ENCODE results near the gene TIPARP. TPM values are rescaled to one million over a fixed set of nuclear protein-coding genes. Genes with fewer than 3 reads are reported as not detected.
A peak's percentile ranks its signal among the peaks of the same experiment; 100 is the strongest.

The TIPARP gene
- 9.5 and 20.4 TPM in 2 replicates for total RNA-seq (2014; rRNA removed; shearing (Covaris generic); ENCODE audit: low replicate concordance)

- DNase-seq, result peak; percentile 99
- H3K9me2 ChIP-seq (replicated peaks; ENCODE audit: insufficient read depth, low read length), result no peaks in the 10 kb centered on the region
- H3K4me1 ChIP-seq (ENCODE audit: low read length), result peaks cover 42% of the 10 kb centered on the region
- H3K79me2 ChIP-seq (ENCODE audit: low read length), result peaks cover 26% of the 10 kb centered on the region
- peak within 1 kb of the TSS; percentile 49; the same call in 1 of the 2 replicates for H2AFZ ChIP-seq (ENCODE audit: low read length)
- H3K4me3 ChIP-seq (ENCODE audit: low read length), result peak within 1 kb of the TSS; percentile 85
- 0 out of 2 replicates have a peak within 1 kb of the TSS, but pooled peaks have one; percentile 31 for H3K27ac ChIP-seq (ENCODE audit: low read length)
- H3K36me3 ChIP-seq (ENCODE audit: insufficient read depth, low read length), result peaks cover 12% of the 10 kb centered on the region
- no peaks in the 10 kb centered on the region for H3K27me3 ChIP-seq (ENCODE audit: low read length)
- peak within 1 kb of the TSS; percentile 80 for H3K9ac ChIP-seq (ENCODE audit: low read length)
- H3K4me2 ChIP-seq (ENCODE audit: low read depth, low read length, poor library complexity, severe bottlenecking), result peak within 1 kb of the TSS; percentile 88
- no peaks in the 10 kb centered on the region for H3K9me3 ChIP-seq (ENCODE audit: low read length)
- peaks cover 17% of the 10 kb centered on the region for H4K20me1 ChIP-seq (ENCODE audit: insufficient read depth, low read depth, low read length)
Observed at GRCh38 chr3:156674046-156674910, at the start of gene TIPARP. Gene TIPARP (plus strand): TSS chr3:156674590. CDS start chr3:156677698, 3,108 bp downstream.

- Histone ChIP-seq H3K4me3 (ENCODE audit: low read length) (no peak overlapping the region), H3K36me3 (ENCODE audit: insufficient read depth, low read length) (no peaks in the 10 kb centered on the region), H3K9ac (ENCODE audit: low read length) (no peak overlapping the region), H3K27me3 (ENCODE audit: low read length) (no peaks in the 10 kb centered on the region), H2AFZ (ENCODE audit: low read length) (no peak overlapping the region), H3K4me2 (ENCODE audit: low read depth, low read length, poor library complexity, severe bottlenecking) (no peak overlapping the region), H3K9me3 (ENCODE audit: low read length) (no peaks in the 10 kb centered on the region), H3K9me2 (replicated peaks; ENCODE audit: insufficient read depth, low read length) (no peaks in the 10 kb centered on the region), H3K4me1 (ENCODE audit: low read length) (peaks cover 26% of the 10 kb centered on the region), H3K27ac (ENCODE audit: low read length) (no peak overlapping the region), H3K79me2 (ENCODE audit: low read length) (no peaks in the 10 kb centered on the region), H4K20me1 (ENCODE audit: insufficient read depth, low read depth, low read length) (no peaks in the 10 kb centered on the region)
- no peak for DNase-seq
Observed at GRCh38 chr3:156626104-156626503, 48.3 kb upstream of the TIPARP start.

DNA sequence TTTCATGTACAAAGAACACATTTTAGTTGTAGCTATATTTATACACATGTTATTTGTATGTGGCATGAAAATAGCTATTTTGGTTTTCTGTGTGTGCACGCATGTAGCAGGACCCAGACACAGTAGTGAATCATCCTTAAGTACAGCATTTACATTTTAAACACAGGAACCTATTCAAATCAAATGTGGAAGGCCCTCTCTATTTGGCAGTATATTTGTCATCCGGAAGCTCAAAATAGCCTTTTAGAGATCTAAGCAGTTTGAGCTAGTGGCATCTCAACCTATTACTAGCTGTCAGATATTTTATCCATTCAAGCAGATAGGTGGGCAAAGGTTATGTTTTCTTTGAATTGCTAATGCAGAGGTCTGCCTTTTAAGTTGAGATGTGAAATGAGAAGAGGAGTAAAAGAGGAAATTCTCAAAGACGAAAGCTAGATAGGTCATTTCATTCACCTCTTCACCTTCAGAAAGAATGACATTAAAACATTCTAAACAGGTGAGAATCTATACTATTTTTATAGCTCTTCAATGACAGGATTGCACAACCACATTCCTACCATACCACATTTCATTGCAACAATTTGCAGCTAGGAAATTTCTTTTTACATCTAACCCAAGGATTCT lies 46.3 kb upstream of the TIPARP start:
- Histone ChIP-seq H3K9me2 (replicated peaks; ENCODE audit: insufficient read depth, low read length) (no peaks in the 10 kb centered on the region), H3K79me2 (ENCODE audit: low read length) (no peaks in the 10 kb centered on the region), H3K9ac (ENCODE audit: low read length) (no peak overlapping the region), H3K27ac (ENCODE audit: low read length) (peak overlapping the region; percentile 19; the same call in 1 of the 2 replicates), H3K27me3 (ENCODE audit: low read length) (no peaks in the 10 kb centered on the region), H2AFZ (ENCODE audit: low read length) (no peak overlapping the region), H3K4me2 (ENCODE audit: low read depth, low read length, poor library complexity, severe bottlenecking) (peak overlapping the region; percentile 48), H3K9me3 (ENCODE audit: low read length) (no peaks in the 10 kb centered on the region), H3K4me1 (ENCODE audit: low read length) (peaks cover 26% of the 10 kb centered on the region), H3K4me3 (ENCODE audit: low read length) (no peak overlapping the region), H3K36me3 (ENCODE audit: insufficient read depth, low read length) (no peaks in the 10 kb centered on the region), H4K20me1 (ENCODE audit: insufficient read depth, low read depth, low read length) (no peaks in the 10 kb centered on the region)
- peak; percentile 64 for DNase-seq

- DNase-seq, result no peak
- Histone ChIP-seq H3K4me2 (ENCODE audit: low read depth, low read length, poor library complexity, severe bottlenecking) (peak overlapping the region; percentile 48), H3K36me3 (ENCODE audit: insufficient read depth, low read length) (no peaks in the 10 kb centered on the region)
Observed at GRCh38 chr3:156628836-156629618, 45.4 kb upstream of the TIPARP start.

GRCh38 chr3:156630081-156630772 lies 44.2 kb upstream of the TIPARP start:
- no peak overlapping the region for H2AFZ ChIP-seq (ENCODE audit: low read length)
- no peak for DNase-seq
- H3K27ac ChIP-seq (ENCODE audit: low read length), result no peak overlapping the region
- H3K9me3 ChIP-seq (ENCODE audit: low read length), result no peaks in the 10 kb centered on the region
- H3K9ac ChIP-seq (ENCODE audit: low read length), result no peak overlapping the region
- H3K4me2 ChIP-seq (ENCODE audit: low read depth, low read length, poor library complexity, severe bottlenecking), result no peak overlapping the region
- H3K4me1 ChIP-seq (ENCODE audit: low read length), result peaks cover 31% of the 10 kb centered on the region
- no peaks in the 10 kb centered on the region for H3K36me3 ChIP-seq (ENCODE audit: insufficient read depth, low read length)
- H3K27me3 ChIP-seq (ENCODE audit: low read length), result no peaks in the 10 kb centered on the region
- no peaks in the 10 kb centered on the region for H3K9me2 ChIP-seq (replicated peaks; ENCODE audit: insufficient read depth, low read length)
- no peaks in the 10 kb centered on the region for H3K79me2 ChIP-seq (ENCODE audit: low read length)
- H4K20me1 ChIP-seq (ENCODE audit: insufficient read depth, low read depth, low read length), result no peaks in the 10 kb centered on the region
- H3K4me3 ChIP-seq (ENCODE audit: low read length), result no peak overlapping the region

More at GRCh38 chr3:156628836-156629618, 45.4 kb upstream of the TIPARP start:
- H3K27me3 ChIP-seq (ENCODE audit: low read length), result no peaks in the 10 kb centered on the region
- no peak overlapping the region for H3K9ac ChIP-seq (ENCODE audit: low read length)
- H3K4me1 ChIP-seq (ENCODE audit: low read length), result peaks cover 26% of the 10 kb centered on the region
- no peaks in the 10 kb centered on the region for H3K79me2 ChIP-seq (ENCODE audit: low read length)
- no peaks in the 10 kb centered on the region for H4K20me1 ChIP-seq (ENCODE audit: insufficient read depth, low read depth, low read length)
- H2AFZ ChIP-seq (ENCODE audit: low read length), result no peak overlapping the region
- H3K27ac ChIP-seq (ENCODE audit: low read length), result no peak overlapping the region
- H3K9me2 ChIP-seq (replicated peaks; ENCODE audit: insufficient read depth, low read length), result no peaks in the 10 kb centered on the region
- no peaks in the 10 kb centered on the region for H3K9me3 ChIP-seq (ENCODE audit: low read length)
- no peak overlapping the region for H3K4me3 ChIP-seq (ENCODE audit: low read length)

GRCh38 chr3:156630773-156631093 lies 43.7 kb upstream of the TIPARP start:
- no peak overlapping the region for H2AFZ ChIP-seq (ENCODE audit: low read length)
- H4K20me1 ChIP-seq (ENCODE audit: insufficient read depth, low read depth, low read length), result no peaks in the 10 kb centered on the region
- no peaks in the 10 kb centered on the region for H3K79me2 ChIP-seq (ENCODE audit: low read length)
- H3K27ac ChIP-seq (ENCODE audit: low read length), result no peak overlapping the region
- no peaks in the 10 kb centered on the region for H3K9me3 ChIP-seq (ENCODE audit: low read length)
- no peaks in the 10 kb centered on the region for H3K36me3 ChIP-seq (ENCODE audit: insufficient read depth, low read length)
- H3K4me3 ChIP-seq (ENCODE audit: low read length), result no peak overlapping the region
- H3K9ac ChIP-seq (ENCODE audit: low read length), result no peak overlapping the region
- no peaks in the 10 kb centered on the region for H3K9me2 ChIP-seq (replicated peaks; ENCODE audit: insufficient read depth, low read length)
- H3K4me1 ChIP-seq (ENCODE audit: low read length), result peaks cover 32% of the 10 kb centered on the region
- DNase-seq, result no peak
- no peaks in the 10 kb centered on the region for H3K27me3 ChIP-seq (ENCODE audit: low read length)
- H3K4me2 ChIP-seq (ENCODE audit: low read depth, low read length, poor library complexity, severe bottlenecking), result no peak overlapping the region

GRCh38 chr3:156631323-156631722 lies 43.1 kb upstream of the TIPARP start:
- no peaks in the 10 kb centered on the region for H3K9me2 ChIP-seq (replicated peaks; ENCODE audit: insufficient read depth, low read length)
- no peaks in the 10 kb centered on the region for H4K20me1 ChIP-seq (ENCODE audit: insufficient read depth, low read depth, low read length)
- no peaks in the 10 kb centered on the region for H3K27me3 ChIP-seq (ENCODE audit: low read length)
- H3K27ac ChIP-seq (ENCODE audit: low read length), result no peak overlapping the region
- H3K79me2 ChIP-seq (ENCODE audit: low read length), result no peaks in the 10 kb centered on the region
- no peak overlapping the region for H3K9ac ChIP-seq (ENCODE audit: low read length)
- H3K9me3 ChIP-seq (ENCODE audit: low read length), result no peaks in the 10 kb centered on the region
- H3K4me2 ChIP-seq (ENCODE audit: low read depth, low read length, poor library complexity, severe bottlenecking), result no peak overlapping the region
- H3K36me3 ChIP-seq (ENCODE audit: insufficient read depth, low read length), result no peaks in the 10 kb centered on the region
- no peak overlapping the region for H2AFZ ChIP-seq (ENCODE audit: low read length)
- H3K4me1 ChIP-seq (ENCODE audit: low read length), result peaks cover 32% of the 10 kb centered on the region
- no peak for DNase-seq
- no peak overlapping the region for H3K4me3 ChIP-seq (ENCODE audit: low read length)
